Measurements from ENCODE around the gene SMAD6.

- TF ChIP-seq, protein P1, sequence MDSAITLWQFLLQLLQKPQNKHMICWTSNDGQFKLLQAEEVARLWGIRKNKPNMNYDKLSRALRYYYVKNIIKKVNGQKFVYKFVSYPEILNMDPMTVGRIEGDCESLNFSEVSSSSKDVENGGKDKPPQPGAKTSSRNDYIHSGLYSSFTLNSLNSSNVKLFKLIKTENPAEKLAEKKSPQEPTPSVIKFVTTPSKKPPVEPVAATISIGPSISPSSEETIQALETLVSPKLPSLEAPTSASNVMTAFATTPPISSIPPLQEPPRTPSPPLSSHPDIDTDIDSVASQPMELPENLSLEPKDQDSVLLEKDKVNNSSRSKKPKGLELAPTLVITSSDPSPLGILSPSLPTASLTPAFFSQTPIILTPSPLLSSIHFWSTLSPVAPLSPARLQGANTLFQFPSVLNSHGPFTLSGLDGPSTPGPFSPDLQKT (IDR thresholded peaks at IDR 0.05; ENCODE audit: borderline replicate concordance, low read depth, low read length) = no peak
- TF ChIP-seq, protein P2, sequence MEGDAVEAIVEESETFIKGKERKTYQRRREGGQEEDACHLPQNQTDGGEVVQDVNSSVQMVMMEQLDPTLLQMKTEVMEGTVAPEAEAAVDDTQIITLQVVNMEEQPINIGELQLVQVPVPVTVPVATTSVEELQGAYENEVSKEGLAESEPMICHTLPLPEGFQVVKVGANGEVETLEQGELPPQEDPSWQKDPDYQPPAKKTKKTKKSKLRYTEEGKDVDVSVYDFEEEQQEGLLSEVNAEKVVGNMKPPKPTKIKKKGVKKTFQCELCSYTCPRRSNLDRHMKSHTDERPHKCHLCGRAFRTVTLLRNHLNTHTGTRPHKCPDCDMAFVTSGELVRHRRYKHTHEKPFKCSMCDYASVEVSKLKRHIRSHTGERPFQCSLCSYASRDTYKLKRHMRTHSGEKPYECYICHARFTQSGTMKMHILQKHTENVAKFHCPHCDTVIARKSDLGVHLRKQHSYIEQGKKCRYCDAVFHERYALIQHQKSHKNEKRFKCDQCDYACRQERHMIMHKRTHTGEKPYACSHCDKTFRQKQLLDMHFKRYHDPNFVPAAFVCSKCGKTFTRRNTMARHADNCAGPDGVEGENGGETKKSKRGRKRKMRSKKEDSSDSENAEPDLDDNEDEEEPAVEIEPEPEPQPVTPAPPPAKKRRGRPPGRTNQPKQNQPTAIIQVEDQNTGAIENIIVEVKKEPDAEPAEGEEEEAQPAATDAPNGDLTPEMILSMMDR (tag by site-specific recombination; IDR thresholded peaks at IDR 0.05) = no peak
- TF ChIP-seq PRDM2 (tag by site-specific recombination; IDR thresholded peaks at IDR 0.05; ENCODE audit: borderline replicate concordance) = no peak
- TF ChIP-seq, protein P3, sequence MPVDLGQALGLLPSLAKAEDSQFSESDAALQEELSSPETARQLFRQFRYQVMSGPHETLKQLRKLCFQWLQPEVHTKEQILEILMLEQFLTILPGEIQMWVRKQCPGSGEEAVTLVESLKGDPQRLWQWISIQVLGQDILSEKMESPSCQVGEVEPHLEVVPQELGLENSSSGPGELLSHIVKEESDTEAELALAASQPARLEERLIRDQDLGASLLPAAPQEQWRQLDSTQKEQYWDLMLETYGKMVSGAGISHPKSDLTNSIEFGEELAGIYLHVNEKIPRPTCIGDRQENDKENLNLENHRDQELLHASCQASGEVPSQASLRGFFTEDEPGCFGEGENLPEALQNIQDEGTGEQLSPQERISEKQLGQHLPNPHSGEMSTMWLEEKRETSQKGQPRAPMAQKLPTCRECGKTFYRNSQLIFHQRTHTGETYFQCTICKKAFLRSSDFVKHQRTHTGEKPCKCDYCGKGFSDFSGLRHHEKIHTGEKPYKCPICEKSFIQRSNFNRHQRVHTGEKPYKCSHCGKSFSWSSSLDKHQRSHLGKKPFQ (tag by site-specific recombination; IDR thresholded peaks at IDR 0.05) = no peak
These were observed 38.4 kb upstream of the SMAD6 start for GRCh38 chr15:66663664-66664063.
